Hepatocyte (in vitro differentiated cells): ENCODE measurements around the gene P3H3. TPM values are rescaled to one million over a fixed set of nuclear protein-coding genes. Genes with fewer than 3 reads are reported as not detected.

Experiments used
- DNase-seq: peaks from one replicate; pipeline ENCODE4 v3.0.0-alpha.2; 2016; ENCODE audit warnings: low spot score
- H2AFZ ChIP-seq: fragments of 200-600 bp; sonication (generic); 2 replicates; pipeline ENCODE4 v1.6.0; 2016; ENCODE audit warnings: antibody characterized with exemption, mild to moderate bottlenecking
- H3K27ac ChIP-seq: fragments of 200-600 bp; sonication (generic); 2 replicates; pipeline ENCODE4 v1.5.1; 2016; ENCODE audit warnings: mild to moderate bottlenecking
- H3K27me3 ChIP-seq: fragments of 200-600 bp; sonication (generic); 2 replicates; pipeline ENCODE4 v1.6.1; 2016
- H3K36me3 ChIP-seq: fragments of 200-600 bp; sonication (generic); replicated peaks from 2 replicates; pipeline ENCODE4 v1.5.1; 2016; ENCODE audit warnings: low read depth; ENCODE audit not compliant: insufficient read depth
- H3K4me1 ChIP-seq: fragments of 200-600 bp; sonication (generic); 2 replicates; pipeline ENCODE4 v1.5.1; 2016; ENCODE audit warnings: mild to moderate bottlenecking, moderate library complexity; ENCODE audit not compliant: insufficient read depth
- H3K4me2 ChIP-seq: fragments of 200-600 bp; sonication (generic); 2 replicates; pipeline ENCODE4 v1.6.0; 2016
- H3K4me3 ChIP-seq: fragments of 200-600 bp; sonication (generic); 2 replicates; pipeline ENCODE4 v1.5.1; 2016; ENCODE audit warnings: mild to moderate bottlenecking
- H3K79me2 ChIP-seq: fragments of 200-600 bp; sonication (generic); 2 replicates; pipeline ENCODE4 v1.6.0; 2017; ENCODE audit warnings: mild to moderate bottlenecking
- H3K9me2 ChIP-seq: fragments of 200-600 bp; sonication (generic); replicated peaks from 2 replicates; pipeline ENCODE4 v1.6.0; 2017; ENCODE audit warnings: mild to moderate bottlenecking; ENCODE audit not compliant: insufficient read depth
- H3K9me3 ChIP-seq: fragments of 200-600 bp; sonication (generic); 2 replicates; pipeline ENCODE4 v1.5.1; 2016; ENCODE audit warnings: low read depth, mild to moderate bottlenecking
- H4K20me1 ChIP-seq: fragments of 200-600 bp; sonication (generic); 2 replicates; pipeline ENCODE4 v1.6.0; 2016; ENCODE audit warnings: mild to moderate bottlenecking; ENCODE audit not compliant: insufficient read depth, poor library complexity, severe bottlenecking
- CTCF ChIP-seq: fragments of 200-600 bp; sonication (generic); IDR thresholded peaks from 2 replicates; pipeline ENCODE4 v1.5.1; 2016; ENCODE audit warnings: antibody characterized with exemption, mild to moderate bottlenecking; ENCODE audit not compliant: poor library complexity
- EZH2 ChIP-seq: fragments of 200-600 bp; sonication (generic); IDR thresholded peaks from 2 replicates; pipeline ENCODE4 v1.6.1; 2016; ENCODE audit warnings: antibody characterized with exemption, mild to moderate bottlenecking, borderline replicate concordance
- EZH2phosphoT487 ChIP-seq: fragments of 200-600 bp; sonication (generic); IDR thresholded peaks from one replicate; pipeline ENCODE4 v1.6.1; 2018; ENCODE audit warnings: antibody characterized with exemption, mild to moderate bottlenecking, low read depth, moderate library complexity; ENCODE audit not compliant: unreplicated experiment, severe bottlenecking
- WGBS: methylation state at CpG from one replicate; pipeline ENCODE4 v1.1.6; 2016; ENCODE audit warnings: low lambda C conversion rate; ENCODE audit errors: missing lambda C conversion rate; 5-methylcytosine and 5-hydroxymethylcytosine counted together
- polyA plus RNA-seq: library from polyadenylated mRNA; unstranded; fragments of >200 nt; fragmentation: Nextera tagmentation; extraction: Ambion mirVana; gene quantifications from 2 replicates; pipeline ENCODE4 v1.2.1, GENCODE V29; 2016
- total RNA-seq: library from RNA; depleted of rRNA; stranded (reverse); fragments of >200 nt; gene quantifications from 2 replicates; pipeline ENCODE4 v1.2.3, GENCODE V29; 2014

P3H3 gene
- total and polyA plus RNA-seq, 2 experiments from 2014 or later = 38.1 to 38.6 TPM

GRCh38 chr12:6831450-6831995 is 3.3 kb downstream of the P3H3 start:
- H3K79me2 ChIP-seq = peaks cover 6% of the 10 kb centered on the region
- no peaks in the 10 kb centered on the region for H3K36me3 ChIP-seq
- H2AFZ ChIP-seq = no peak overlapping the region
- H3K4me2 ChIP-seq = no peak overlapping the region
- 93% methylated on average over 12 of the region's 12 CpGs for WGBS
- H3K4me1 ChIP-seq = peaks cover 3% of the 10 kb centered on the region
- DNase-seq = no peak
- no peaks in the 10 kb centered on the region for H3K9me3 ChIP-seq
- H4K20me1 ChIP-seq = no peaks in the 10 kb centered on the region
- H3K27ac ChIP-seq = no peak overlapping the region
- no peak overlapping the region for H3K4me3 ChIP-seq
- no peaks in the 10 kb centered on the region for H3K9me2 ChIP-seq
- no peak for TF ChIP-seq EZH2phosphoT487
- no peak for TF ChIP-seq EZH2
- no peak for TF ChIP-seq CTCF
- no peaks in the 10 kb centered on the region for H3K27me3 ChIP-seq

GRCh38 chr12:6832125-6832524 is 3.9 kb downstream of the P3H3 start:
- H3K4me1 ChIP-seq = peaks cover 2% of the 10 kb centered on the region
- H3K27me3 ChIP-seq = no peaks in the 10 kb centered on the region
- no peaks in the 10 kb centered on the region for H4K20me1 ChIP-seq
- peaks cover 6% of the 10 kb centered on the region for H3K79me2 ChIP-seq
- no peaks in the 10 kb centered on the region for H3K9me3 ChIP-seq
- H3K4me2 ChIP-seq = no peak overlapping the region
- no peak for TF ChIP-seq EZH2
- no peak for TF ChIP-seq EZH2phosphoT487
- TF ChIP-seq CTCF = no peak
- H3K27ac ChIP-seq = no peak overlapping the region
- H3K36me3 ChIP-seq = no peaks in the 10 kb centered on the region
- H3K9me2 ChIP-seq = no peaks in the 10 kb centered on the region
- no peak for DNase-seq
- no peak overlapping the region for H3K4me3 ChIP-seq
- H2AFZ ChIP-seq = no peak overlapping the region
- 95% methylated on average over 4 of the region's 4 CpGs for WGBS

GRCh38 chr12:6833189-6833890 is 5.1 kb downstream of the P3H3 start:
- Histone ChIP-seq H3K27me3 (no peaks in the 10 kb centered on the region), H3K4me2 (no peak overlapping the region), H3K4me1 (no peaks in the 10 kb centered on the region), H3K9me3 (no peaks in the 10 kb centered on the region), H2AFZ (no peak overlapping the region), H3K4me3 (no peak overlapping the region), H3K27ac (no peak overlapping the region), H3K9me2 (no peaks in the 10 kb centered on the region), H4K20me1 (no peaks in the 10 kb centered on the region), H3K79me2 (peaks cover 6% of the 10 kb centered on the region), H3K36me3 (no peaks in the 10 kb centered on the region)
- WGBS = 90% methylated on average over 6 of the region's 6 CpGs
- TF ChIP-seq EZH2 (no peak), EZH2phosphoT487 (no peak), CTCF (no peak)
- DNase-seq = no peak
